ENCODE results near the gene ZNF554.

Gene ZNF554

DNA sequence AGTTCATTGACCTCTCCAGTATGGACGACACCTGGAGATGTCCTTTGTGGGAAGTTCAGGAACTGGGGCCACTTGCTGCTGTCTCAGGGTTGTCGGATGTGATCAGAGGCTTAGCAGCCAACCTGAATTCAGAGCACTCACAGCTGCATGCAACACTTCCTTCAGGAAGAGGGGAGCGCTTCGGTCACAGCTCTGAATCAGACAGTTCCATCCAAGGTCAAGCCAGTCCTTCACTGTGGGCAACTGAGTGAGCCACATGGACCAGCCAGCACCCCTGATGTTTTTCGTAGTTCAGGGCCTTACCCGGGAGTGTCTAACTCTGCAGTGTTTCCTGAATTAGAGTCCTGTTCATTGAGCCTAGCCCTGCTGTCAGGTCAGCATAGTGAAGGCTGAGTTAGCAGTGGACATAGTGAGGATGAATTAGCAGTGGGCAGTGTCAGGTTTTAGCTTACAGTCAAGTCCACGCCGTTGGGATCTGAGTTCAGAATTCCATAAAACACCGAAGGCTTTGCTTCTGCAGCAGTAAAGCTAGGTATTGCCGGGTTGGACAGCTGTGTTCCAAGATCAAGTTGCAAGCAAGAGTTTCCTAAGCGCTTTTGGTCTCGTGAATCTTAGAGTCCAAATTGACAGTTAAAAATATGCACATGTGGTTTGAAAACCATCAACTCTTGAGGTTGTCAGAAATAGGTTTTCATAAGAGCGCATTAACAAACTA, 26.7 kb downstream of the ZNF554 start:
- DNase-seq (ENCODE audit: low spot score): no peak
- TF ChIP-seq, protein P1, sequence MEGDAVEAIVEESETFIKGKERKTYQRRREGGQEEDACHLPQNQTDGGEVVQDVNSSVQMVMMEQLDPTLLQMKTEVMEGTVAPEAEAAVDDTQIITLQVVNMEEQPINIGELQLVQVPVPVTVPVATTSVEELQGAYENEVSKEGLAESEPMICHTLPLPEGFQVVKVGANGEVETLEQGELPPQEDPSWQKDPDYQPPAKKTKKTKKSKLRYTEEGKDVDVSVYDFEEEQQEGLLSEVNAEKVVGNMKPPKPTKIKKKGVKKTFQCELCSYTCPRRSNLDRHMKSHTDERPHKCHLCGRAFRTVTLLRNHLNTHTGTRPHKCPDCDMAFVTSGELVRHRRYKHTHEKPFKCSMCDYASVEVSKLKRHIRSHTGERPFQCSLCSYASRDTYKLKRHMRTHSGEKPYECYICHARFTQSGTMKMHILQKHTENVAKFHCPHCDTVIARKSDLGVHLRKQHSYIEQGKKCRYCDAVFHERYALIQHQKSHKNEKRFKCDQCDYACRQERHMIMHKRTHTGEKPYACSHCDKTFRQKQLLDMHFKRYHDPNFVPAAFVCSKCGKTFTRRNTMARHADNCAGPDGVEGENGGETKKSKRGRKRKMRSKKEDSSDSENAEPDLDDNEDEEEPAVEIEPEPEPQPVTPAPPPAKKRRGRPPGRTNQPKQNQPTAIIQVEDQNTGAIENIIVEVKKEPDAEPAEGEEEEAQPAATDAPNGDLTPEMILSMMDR (IDR thresholded peaks at IDR 0.05; ENCODE audit: extremely low read depth, insufficient read depth, missing control alignments): no peak
- in situ Hi-C loops (cut with MboI; ENCODE audit: low pct_unique_long_range_greater_than_20kb, low sequenced_read_pairs, unreplicated experiment): no loop called here

DNA sequence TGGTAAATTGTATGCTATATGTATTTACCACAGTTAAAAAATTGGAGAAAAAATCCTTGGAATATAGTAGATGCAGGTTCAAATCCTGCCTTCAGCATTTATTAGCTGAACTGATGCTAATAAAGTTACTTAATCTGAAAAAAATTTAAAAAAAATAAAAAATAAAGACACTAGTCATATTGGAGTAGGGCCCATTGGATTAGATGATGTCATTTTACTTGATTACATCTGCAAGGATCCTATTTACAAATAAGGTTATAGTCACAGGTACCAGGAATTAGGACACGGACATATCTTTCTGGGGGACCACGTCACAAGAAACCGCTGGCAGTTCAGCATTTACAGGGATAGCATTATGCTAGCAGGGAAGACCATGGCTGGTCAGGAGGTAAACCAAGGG, 27.8 kb downstream of the ZNF554 start:
- no peak for DNase-seq (ENCODE audit: low spot score)
- in situ Hi-C loops (cut with MboI; ENCODE audit: low pct_unique_long_range_greater_than_20kb, low sequenced_read_pairs, unreplicated experiment): no loop called here
- TF ChIP-seq, protein P1 (IDR thresholded peaks at IDR 0.05; ENCODE audit: extremely low read depth, insufficient read depth, missing control alignments): no peak

DNA sequence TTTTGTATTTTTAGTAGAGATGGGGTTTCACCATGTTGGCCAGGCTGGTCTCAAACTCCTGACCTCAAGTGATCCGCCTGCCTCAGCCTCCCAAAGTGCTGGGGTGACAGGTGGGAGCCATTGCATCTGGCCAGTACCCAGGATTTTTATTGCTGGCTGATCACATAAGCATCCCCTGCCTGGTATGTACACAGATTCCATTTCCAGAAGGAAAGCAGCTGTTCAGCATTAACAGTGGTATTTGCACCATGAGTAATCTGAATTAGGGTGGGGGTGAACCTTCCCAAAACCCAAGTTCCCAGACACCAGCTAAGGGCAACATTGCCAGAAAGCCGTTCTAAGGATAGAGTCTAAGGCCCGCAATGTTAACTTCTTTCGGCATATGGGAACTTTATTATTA, 28.9 kb downstream of the ZNF554 start:
- TF ChIP-seq, protein P1 (IDR thresholded peaks at IDR 0.05; ENCODE audit: extremely low read depth, insufficient read depth, missing control alignments): no peak
- in situ Hi-C loops (cut with MboI; ENCODE audit: low pct_unique_long_range_greater_than_20kb, low sequenced_read_pairs, unreplicated experiment): no loop called here
- no peak for DNase-seq (ENCODE audit: low spot score)

DNA sequence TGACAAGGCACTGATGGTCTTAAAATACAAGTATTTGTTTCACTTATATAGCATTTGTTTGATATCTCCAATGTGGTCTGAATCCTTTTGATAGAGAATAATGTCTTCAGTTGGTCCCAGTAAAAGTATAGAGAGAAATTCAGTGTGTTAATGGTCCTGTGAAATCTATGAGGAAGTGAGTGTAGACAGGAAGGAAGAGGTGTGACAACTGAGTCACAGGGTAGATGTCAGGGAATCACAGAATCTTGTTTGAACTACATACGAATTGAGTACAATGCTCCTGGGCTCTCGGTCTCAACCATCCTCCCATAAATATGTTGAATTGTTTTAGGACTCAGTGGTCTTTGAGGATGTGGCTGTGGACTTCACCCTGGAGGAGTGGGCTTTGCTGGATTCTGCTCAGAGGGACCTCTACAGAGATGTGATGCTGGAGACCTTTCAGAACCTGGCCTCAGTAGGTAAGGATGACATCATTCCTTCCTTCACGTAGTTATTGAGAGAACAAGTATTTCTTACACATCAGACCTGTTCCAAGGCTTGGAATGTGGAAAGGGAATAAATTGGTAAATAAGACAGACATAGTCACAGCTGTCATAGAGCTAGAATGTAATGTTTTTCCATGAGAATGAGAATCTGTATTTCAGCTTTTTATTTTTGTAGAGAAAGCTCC, 30.7 kb downstream of the ZNF554 start:
- DNase-seq (ENCODE audit: low spot score): no peak
- TF ChIP-seq, protein P1 (IDR thresholded peaks at IDR 0.05; ENCODE audit: extremely low read depth, insufficient read depth, missing control alignments): no peak
- in situ Hi-C loops (cut with MboI; ENCODE audit: low pct_unique_long_range_greater_than_20kb, low sequenced_read_pairs, unreplicated experiment): no loop called here

DNA sequence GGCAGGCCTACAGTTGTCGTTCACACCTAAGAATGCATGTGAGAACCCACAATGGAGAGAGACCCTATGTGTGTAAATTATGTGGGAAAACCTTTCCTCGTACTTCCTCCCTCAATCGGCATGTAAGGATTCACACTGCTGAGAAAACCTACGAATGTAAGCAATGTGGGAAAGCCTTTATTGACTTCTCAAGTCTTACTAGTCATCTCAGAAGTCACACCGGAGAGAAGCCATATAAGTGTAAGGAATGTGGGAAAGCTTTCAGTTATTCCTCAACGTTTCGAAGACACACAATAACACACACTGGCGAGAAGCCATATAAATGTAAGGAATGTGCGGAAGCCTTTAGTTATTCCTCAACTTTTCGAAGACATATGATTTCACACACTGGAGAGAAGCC, 32.9 kb downstream of the ZNF554 start:
- DNase-seq (ENCODE audit: low spot score): no peak
- TF ChIP-seq, protein P1 (IDR thresholded peaks at IDR 0.05; ENCODE audit: extremely low read depth, insufficient read depth, missing control alignments): no peak
- in situ Hi-C loops (cut with MboI; ENCODE audit: low pct_unique_long_range_greater_than_20kb, low sequenced_read_pairs, unreplicated experiment): no loop called here

DNA sequence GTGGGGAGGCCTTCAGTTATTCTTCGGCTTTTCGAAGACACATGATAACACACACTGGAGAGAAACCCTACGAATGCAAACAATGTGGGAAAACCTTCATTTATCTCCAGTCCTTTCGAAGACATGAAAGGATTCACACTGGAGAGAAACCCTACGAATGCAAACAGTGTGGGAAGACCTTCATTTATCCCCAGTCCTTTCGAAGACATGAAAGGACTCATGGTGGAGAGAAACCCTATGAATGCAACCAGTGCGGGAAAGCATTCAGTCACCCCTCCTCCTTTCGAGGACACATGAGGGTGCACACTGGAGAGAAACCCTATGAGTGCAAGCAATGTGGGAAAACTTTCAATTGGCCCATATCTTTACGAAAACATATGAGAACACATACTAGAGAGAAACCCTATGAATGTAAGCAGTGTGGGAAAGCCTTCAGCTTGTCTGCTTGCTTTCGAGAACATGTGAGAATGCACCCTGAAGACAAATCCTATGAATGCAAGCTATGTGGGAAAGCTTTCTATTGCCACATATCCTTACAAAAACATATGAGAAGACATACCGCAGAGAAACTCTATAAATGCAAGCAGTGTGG, 33.4 kb downstream of the ZNF554 start:
- DNase-seq (ENCODE audit: low spot score): no peak
- TF ChIP-seq, protein P1 (IDR thresholded peaks at IDR 0.05; ENCODE audit: extremely low read depth, insufficient read depth, missing control alignments): no peak
- in situ Hi-C loops (cut with MboI; ENCODE audit: low pct_unique_long_range_greater_than_20kb, low sequenced_read_pairs, unreplicated experiment): no loop called here

Measured in GM13977 (cell line).